ENCODE data around the gene DNAH14. TPM values are rescaled to one million over a fixed set of nuclear protein-coding genes. Genes with fewer than 3 reads are reported as not detected.

DNAH14 gene
- total and polyA plus RNA-seq, 2 of the 8 experiments (the other 6 are each of a cell fraction or from before 2014, with no cell fraction given) = 8.4 to 40.7 TPM

DNA sequence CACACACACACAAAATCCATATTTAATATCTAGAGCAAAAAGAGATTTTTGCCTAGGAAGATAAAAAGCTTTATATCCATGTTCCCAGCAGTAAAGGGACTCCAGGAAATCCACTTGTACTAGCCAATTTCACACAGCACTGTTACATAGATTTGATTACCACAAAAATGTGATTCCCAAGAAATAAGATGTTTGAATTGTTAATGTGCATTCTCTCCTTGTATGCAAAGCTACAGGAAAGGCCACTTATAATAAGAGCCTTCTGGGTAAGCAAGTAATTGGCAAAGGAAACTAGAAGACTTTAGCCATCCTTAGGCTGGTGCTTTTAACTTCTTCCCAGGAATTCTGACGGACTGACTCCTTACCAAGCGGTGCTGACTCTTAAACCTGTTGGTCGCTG, 409.1 kb downstream of the DNAH14 start (continued):
- TF ChIP-seq, protein P1, sequence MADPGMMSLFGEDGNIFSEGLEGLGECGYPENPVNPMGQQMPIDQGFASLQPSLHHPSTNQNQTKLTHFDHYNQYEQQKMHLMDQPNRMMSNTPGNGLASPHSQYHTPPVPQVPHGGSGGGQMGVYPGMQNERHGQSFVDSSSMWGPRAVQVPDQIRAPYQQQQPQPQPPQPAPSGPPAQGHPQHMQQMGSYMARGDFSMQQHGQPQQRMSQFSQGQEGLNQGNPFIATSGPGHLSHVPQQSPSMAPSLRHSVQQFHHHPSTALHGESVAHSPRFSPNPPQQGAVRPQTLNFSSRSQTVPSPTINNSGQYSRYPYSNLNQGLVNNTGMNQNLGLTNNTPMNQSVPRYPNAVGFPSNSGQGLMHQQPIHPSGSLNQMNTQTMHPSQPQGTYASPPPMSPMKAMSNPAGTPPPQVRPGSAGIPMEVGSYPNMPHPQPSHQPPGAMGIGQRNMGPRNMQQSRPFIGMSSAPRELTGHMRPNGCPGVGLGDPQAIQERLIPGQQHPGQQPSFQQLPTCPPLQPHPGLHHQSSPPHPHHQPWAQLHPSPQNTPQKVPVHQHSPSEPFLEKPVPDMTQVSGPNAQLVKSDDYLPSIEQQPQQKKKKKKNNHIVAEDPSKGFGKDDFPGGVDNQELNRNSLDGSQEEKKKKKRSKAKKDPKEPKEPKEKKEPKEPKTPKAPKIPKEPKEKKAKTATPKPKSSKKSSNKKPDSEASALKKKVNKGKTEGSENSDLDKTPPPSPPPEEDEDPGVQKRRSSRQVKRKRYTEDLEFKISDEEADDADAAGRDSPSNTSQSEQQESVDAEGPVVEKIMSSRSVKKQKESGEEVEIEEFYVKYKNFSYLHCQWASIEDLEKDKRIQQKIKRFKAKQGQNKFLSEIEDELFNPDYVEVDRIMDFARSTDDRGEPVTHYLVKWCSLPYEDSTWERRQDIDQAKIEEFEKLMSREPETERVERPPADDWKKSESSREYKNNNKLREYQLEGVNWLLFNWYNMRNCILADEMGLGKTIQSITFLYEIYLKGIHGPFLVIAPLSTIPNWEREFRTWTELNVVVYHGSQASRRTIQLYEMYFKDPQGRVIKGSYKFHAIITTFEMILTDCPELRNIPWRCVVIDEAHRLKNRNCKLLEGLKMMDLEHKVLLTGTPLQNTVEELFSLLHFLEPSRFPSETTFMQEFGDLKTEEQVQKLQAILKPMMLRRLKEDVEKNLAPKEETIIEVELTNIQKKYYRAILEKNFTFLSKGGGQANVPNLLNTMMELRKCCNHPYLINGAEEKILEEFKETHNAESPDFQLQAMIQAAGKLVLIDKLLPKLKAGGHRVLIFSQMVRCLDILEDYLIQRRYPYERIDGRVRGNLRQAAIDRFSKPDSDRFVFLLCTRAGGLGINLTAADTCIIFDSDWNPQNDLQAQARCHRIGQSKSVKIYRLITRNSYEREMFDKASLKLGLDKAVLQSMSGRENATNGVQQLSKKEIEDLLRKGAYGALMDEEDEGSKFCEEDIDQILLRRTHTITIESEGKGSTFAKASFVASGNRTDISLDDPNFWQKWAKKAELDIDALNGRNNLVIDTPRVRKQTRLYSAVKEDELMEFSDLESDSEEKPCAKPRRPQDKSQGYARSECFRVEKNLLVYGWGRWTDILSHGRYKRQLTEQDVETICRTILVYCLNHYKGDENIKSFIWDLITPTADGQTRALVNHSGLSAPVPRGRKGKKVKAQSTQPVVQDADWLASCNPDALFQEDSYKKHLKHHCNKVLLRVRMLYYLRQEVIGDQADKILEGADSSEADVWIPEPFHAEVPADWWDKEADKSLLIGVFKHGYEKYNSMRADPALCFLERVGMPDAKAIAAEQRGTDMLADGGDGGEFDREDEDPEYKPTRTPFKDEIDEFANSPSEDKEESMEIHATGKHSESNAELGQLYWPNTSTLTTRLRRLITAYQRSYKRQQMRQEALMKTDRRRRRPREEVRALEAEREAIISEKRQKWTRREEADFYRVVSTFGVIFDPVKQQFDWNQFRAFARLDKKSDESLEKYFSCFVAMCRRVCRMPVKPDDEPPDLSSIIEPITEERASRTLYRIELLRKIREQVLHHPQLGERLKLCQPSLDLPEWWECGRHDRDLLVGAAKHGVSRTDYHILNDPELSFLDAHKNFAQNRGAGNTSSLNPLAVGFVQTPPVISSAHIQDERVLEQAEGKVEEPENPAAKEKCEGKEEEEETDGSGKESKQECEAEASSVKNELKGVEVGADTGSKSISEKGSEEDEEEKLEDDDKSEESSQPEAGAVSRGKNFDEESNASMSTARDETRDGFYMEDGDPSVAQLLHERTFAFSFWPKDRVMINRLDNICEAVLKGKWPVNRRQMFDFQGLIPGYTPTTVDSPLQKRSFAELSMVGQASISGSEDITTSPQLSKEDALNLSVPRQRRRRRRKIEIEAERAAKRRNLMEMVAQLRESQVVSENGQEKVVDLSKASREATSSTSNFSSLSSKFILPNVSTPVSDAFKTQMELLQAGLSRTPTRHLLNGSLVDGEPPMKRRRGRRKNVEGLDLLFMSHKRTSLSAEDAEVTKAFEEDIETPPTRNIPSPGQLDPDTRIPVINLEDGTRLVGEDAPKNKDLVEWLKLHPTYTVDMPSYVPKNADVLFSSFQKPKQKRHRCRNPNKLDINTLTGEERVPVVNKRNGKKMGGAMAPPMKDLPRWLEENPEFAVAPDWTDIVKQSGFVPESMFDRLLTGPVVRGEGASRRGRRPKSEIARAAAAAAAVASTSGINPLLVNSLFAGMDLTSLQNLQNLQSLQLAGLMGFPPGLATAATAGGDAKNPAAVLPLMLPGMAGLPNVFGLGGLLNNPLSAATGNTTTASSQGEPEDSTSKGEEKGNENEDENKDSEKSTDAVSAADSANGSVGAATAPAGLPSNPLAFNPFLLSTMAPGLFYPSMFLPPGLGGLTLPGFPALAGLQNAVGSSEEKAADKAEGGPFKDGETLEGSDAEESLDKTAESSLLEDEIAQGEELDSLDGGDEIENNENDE (IDR thresholded peaks at IDR 0.05; ENCODE audit: insufficient replicate concordance, low read length) = no peak
- TF ChIP-seq SP1 (IDR thresholded peaks at IDR 0.05; ENCODE audit: low read depth, low read length) = no peak
- no peak for TF ChIP-seq USF2 (IDR thresholded peaks at IDR 0.05; ENCODE audit: low read length)
- no peak for TF ChIP-seq EP300 (IDR thresholded peaks at IDR 0.05; ENCODE audit: borderline replicate concordance in 1 of 2, low read depth in 2 of 2, low read length in 2 of 2)
- no peak for TF ChIP-seq ASH2L (IDR thresholded peaks at IDR 0.05; ENCODE audit: low read length)
- TF ChIP-seq POLR2A (IDR thresholded peaks at IDR 0.05; ENCODE audit: control extremely low read depth in 1 of 2, low read depth in 2 of 2, low read length in 2 of 2) = no peak
- no peak for TF ChIP-seq BACH1 (IDR thresholded peaks at IDR 0.05; ENCODE audit: low read length)
- TF ChIP-seq CTBP2 (IDR thresholded peaks at IDR 0.05; ENCODE audit: borderline replicate concordance, insufficient read depth, insufficient read length, low read length) = no peak
- TF ChIP-seq NANOG (IDR thresholded peaks at IDR 0.05; ENCODE audit: insufficient read depth, low read depth, low read length, poor library complexity, severe bottlenecking) = no peak
- no peak for TF ChIP-seq SUZ12 (IDR thresholded peaks at IDR 0.05; ENCODE audit: low read length)
- no peak for TF ChIP-seq KDM5A (IDR thresholded peaks at IDR 0.05; ENCODE audit: low read length)

Measured in H1 (cell line).